ENCODE results near the gene NMNAT3.

Gene NMNAT3

DNA sequence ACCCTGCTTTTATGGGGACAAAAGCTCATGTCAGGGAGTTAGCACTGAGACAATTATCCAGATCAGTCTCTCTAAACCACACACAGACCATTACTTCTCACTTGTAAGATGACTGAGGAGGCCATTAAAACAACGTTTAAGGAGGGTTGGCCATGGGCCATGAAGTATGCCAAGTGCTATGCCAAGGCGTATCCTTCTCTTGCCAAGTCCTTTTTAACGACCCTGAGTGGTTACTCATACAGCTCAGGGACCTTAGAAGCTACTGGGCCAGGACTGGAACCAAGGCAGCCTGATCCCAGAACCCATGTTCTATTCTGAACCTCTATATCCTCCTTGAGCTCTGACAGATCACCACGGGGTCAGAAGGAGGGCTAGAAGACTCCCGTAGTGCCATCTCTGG, 50.0 kb downstream of the NMNAT3 start:
- TF ChIP-seq, protein P1, sequence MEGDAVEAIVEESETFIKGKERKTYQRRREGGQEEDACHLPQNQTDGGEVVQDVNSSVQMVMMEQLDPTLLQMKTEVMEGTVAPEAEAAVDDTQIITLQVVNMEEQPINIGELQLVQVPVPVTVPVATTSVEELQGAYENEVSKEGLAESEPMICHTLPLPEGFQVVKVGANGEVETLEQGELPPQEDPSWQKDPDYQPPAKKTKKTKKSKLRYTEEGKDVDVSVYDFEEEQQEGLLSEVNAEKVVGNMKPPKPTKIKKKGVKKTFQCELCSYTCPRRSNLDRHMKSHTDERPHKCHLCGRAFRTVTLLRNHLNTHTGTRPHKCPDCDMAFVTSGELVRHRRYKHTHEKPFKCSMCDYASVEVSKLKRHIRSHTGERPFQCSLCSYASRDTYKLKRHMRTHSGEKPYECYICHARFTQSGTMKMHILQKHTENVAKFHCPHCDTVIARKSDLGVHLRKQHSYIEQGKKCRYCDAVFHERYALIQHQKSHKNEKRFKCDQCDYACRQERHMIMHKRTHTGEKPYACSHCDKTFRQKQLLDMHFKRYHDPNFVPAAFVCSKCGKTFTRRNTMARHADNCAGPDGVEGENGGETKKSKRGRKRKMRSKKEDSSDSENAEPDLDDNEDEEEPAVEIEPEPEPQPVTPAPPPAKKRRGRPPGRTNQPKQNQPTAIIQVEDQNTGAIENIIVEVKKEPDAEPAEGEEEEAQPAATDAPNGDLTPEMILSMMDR (IDR thresholded peaks at IDR 0.05; ENCODE audit: insufficient read depth, missing control alignments), result no peak
- FAIRE-seq (no peak), DNase-seq (ENCODE audit: insufficient read length, low spot score) (no peak)

DNA sequence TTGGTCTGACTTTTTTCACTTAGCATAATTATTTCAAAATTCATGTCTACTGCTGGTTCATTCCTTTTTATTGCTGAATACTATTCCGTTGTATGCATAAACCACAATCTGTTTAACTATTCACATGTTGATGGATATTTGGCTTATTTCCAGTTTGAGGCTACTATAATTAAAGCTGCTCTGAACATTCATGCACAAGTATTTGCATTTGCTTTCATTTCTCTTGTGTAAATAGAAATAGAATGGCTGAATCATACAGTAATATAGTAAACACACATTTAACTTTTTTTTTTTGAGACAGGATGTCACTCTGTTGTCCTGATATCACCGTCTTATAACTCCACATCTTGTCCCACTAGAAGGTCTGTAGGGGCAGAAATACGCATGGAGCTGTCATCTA, 57.3 kb downstream of the NMNAT3 start:
- DNase-seq (ENCODE audit: insufficient read length, low spot score) (no peak), FAIRE-seq (no peak)
- TF ChIP-seq, protein P1 (IDR thresholded peaks at IDR 0.05; ENCODE audit: insufficient read depth, missing control alignments), result no peak

DNA sequence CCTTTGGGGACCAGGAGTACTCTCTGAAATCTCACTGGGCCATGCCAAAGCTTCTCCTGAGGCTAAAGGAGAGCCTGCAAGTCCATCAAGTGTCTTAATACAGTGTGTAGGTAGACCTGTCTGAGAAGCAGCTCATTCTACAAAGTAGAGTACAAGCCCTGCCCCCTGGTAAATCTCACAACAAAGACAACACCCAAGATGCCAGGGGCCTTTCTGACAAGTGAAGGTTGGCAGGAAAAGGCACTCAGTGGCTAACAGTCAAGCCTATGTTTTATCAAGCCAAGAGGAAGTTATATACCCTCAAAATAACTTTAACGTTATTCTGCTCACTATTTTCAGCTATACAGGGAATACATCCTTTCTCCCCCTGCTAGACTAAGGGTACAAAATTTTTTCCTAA, 58.3 kb downstream of the NMNAT3 start:
- TF ChIP-seq, protein P1 (IDR thresholded peaks at IDR 0.05; ENCODE audit: insufficient read depth, missing control alignments), result no peak
- DNase-seq (ENCODE audit: insufficient read length, low spot score) (no peak), FAIRE-seq (no peak)

DNA sequence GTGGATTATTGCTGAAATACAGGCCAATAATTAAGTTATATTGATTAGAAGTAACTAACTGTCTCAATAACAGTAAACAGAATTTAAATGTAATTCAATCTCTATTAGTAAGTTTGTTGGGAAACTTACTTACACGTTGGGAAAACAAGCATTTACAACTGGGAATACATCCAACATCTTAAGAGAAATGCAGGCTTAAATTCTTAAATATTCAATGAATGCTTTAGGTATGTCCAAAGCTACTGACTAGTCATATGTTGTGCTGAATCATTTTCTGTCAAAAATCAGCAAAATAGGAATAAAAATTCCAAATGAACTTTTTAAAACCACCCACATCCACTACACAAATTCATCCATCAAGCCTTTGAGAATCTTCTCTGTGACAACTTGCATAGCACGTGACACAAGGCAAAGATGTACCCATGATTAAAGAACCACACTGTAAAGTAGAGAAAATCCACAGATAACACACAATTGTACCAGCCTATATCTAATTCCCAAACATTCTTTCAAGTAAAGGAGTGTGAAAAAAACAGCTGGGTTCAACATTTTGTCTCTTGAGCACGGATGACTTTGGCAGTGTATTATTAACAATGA, 60.0 kb downstream of the NMNAT3 start:
- TF ChIP-seq, protein P1 (IDR thresholded peaks at IDR 0.05; ENCODE audit: insufficient read depth, missing control alignments), result no peak
- no peak for FAIRE-seq
- no peak for DNase-seq (ENCODE audit: insufficient read length, low spot score)

DNA sequence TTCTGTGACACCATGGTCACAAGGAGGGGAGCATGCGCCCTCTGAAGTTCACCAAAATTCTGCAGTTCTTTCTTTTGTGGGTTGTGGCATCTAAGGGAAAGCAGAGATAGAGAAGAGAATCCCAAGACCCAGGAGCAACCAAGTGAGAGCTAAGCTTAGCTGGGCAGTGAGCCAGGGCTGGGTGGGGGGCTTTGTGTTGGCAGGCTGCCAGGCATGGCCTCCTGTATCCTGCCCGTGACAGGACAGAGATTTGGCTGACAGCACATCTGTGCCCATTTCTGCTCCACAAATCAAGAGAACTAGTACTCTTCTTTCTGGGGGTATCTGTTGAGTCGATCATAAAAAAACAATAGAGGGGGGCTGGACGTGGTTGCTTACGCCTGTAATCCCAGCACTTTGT, 66.2 kb downstream of the NMNAT3 start:
- TF ChIP-seq, protein P1 (IDR thresholded peaks at IDR 0.05; ENCODE audit: insufficient read depth, missing control alignments), result no peak
- DNase-seq (ENCODE audit: insufficient read length, low spot score) (no peak), FAIRE-seq (no peak)

DNA sequence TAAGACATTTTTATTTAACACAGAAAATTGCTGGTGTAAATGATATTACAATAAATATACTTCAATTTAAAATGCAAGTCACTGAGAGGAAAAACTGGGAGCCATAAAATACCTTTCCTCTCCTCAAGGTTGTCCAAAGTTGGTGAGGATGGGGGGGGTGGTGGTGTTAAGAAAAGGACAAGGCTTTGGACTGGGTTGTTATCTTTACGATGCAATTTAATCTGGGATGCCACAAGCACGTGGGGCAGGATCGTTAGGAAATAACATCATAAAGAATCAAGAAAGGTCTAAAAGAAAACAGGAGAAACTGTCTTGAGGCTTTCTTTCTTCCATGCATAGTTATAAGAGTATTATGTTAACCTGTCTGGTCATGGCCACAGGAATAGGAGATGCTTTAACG, 66.9 kb downstream of the NMNAT3 start:
- FAIRE-seq, result no peak
- TF ChIP-seq, protein P1 (IDR thresholded peaks at IDR 0.05; ENCODE audit: insufficient read depth, missing control alignments), result no peak
- DNase-seq (ENCODE audit: insufficient read length, low spot score), result no peak

DNA sequence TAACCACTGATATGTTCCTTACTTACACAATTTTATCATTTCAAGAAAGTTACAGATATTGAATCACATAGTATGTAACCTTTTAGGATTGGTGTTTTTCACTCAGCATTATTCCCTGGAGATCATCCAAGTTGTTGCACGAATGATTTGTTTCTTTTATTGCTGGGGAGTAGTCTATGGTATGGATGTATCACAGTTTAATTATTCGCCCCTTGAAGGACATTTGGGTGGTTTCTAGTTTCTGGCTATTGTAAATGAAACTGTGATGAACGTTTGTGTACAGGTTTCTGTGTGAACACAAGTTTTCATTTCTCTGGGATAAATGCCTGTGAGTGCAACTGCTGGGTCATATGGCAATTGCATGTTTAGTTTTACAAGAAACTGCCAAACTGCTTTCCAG, 68.8 kb downstream of the NMNAT3 start:
- TF ChIP-seq, protein P1 (IDR thresholded peaks at IDR 0.05; ENCODE audit: insufficient read depth, missing control alignments), result no peak
- FAIRE-seq (no peak), DNase-seq (ENCODE audit: insufficient read length, low spot score) (no peak)

Data from D721Med (cell line).